ENCODE measurements around the gene PCGF1. TPM values are rescaled to one million over a fixed set of nuclear protein-coding genes. Genes with fewer than 3 reads are reported as not detected.
A peak's percentile ranks its signal among the peaks of the same experiment; 100 is the strongest.

PCGF1 gene
- total RNA-seq, 1 donor from 2014 or later = 8.3 TPM

- no peak for DNase-seq (ENCODE audit: low read depth in 2 of 2)
Measured at GRCh38 chr2:74537140-74537539, 29.6 kb upstream of the PCGF1 start.

GRCh38 chr2:74536166-74536950 lies 28.9 kb upstream of the PCGF1 start:
- no peak for DNase-seq (ENCODE audit: low read depth in 2 of 2)

GRCh38 chr2:74535440-74535965 lies 28.0 kb upstream of the PCGF1 start:
- no peak for DNase-seq (ENCODE audit: low read depth in 2 of 2)

GRCh38 chr2:74534411-74534810 lies 26.9 kb upstream of the PCGF1 start:
- no peak for DNase-seq (ENCODE audit: low read depth in 2 of 2)

- no peak for DNase-seq (ENCODE audit: low read depth in 2 of 2)
Measured at GRCh38 chr2:74533464-74533863, 26.0 kb upstream of the PCGF1 start.

GRCh38 chr2:74532222-74532621 lies 24.7 kb upstream of the PCGF1 start:
- DNase-seq (ENCODE audit: low read depth in 2 of 2) = peak; percentile 67 to 69

GRCh38 chr2:74531666-74532065 lies 24.2 kb upstream of the PCGF1 start:
- DNase-seq (ENCODE audit: low read depth in 2 of 2) = no peak

GRCh38 chr2:74530239-74531187 lies 23.0 kb upstream of the PCGF1 start:
- peak; percentile 68 to 78 for DNase-seq (ENCODE audit: low read depth in 2 of 2)

- peak; percentile 96 to 99 for DNase-seq (ENCODE audit: low read depth in 2 of 2)
Measured at GRCh38 chr2:74529357-74530238, 22.1 kb upstream of the PCGF1 start, which contains the start of the genes AUP1 and HTRA2. Gene AUP1 (minus strand): TSS chr2:74529706. CDS start chr2:74529629, 77 bp downstream. Gene HTRA2 (plus strand): TSS chr2:74529933. CDS start chr2:74530007, 74 bp downstream.

GRCh38 chr2:74528600-74529356 lies 21.3 kb upstream of the PCGF1 start:
- no peak for DNase-seq (ENCODE audit: low read depth in 2 of 2)

GRCh38 chr2:74527741-74528140 lies 20.2 kb upstream of the PCGF1 start:
- DNase-seq (ENCODE audit: low read depth in 2 of 2) = no peak

GRCh38 chr2:74526649-74527230 lies 19.2 kb upstream of the PCGF1 start:
- DNase-seq (ENCODE audit: low read depth in 2 of 2) = no peak

- peak in 1 of 2 donors; percentile 43 for DNase-seq (ENCODE audit: low read depth in 2 of 2)
Measured at GRCh38 chr2:74525717-74526648, 18.5 kb upstream of the PCGF1 start, which contains the start of gene DQX1. Gene DQX1 (minus strand): TSS chr2:74526231. CDS start chr2:74525729, 502 bp downstream.

- no peak for DNase-seq (ENCODE audit: low read depth in 2 of 2)
Measured at GRCh38 chr2:74524955-74525716, 17.6 kb upstream of the PCGF1 start.

- no peak for DNase-seq (ENCODE audit: low read depth in 2 of 2)
Measured at GRCh38 chr2:74524005-74524404, 16.5 kb upstream of the PCGF1 start.

GRCh38 chr2:74522516-74522915 lies 15.0 kb upstream of the PCGF1 start:
- DNase-seq (ENCODE audit: low read depth in 2 of 2) = no peak

GRCh38 chr2:74516650-74517049 lies 9.2 kb upstream of the PCGF1 start:
- no peak for DNase-seq (ENCODE audit: low read depth in 2 of 2)

Data from lung microvascular endothelial cell (primary cell).